ENCODE data around the gene STPG4. TPM values are rescaled to one million over a fixed set of nuclear protein-coding genes. Genes with fewer than 3 reads are reported as not detected.

STPG4 gene
- total RNA-seq, 1 donor from 2014 or later = under 0.01 TPM

GRCh38 chr2:47079515-47080412, 75.3 kb downstream of the STPG4 start:
- no peak for TF ChIP-seq CTCF (IDR thresholded peaks at IDR 0.05; ENCODE audit: insufficient read depth, low read length, severe bottlenecking)
- H3K36me3 ChIP-seq (ENCODE audit: control insufficient read depth, insufficient read depth, low read length) = no peaks in the 10 kb centered on the region
- H3K4me3 ChIP-seq (ENCODE audit: low read depth, low read length) = no peak overlapping the region
- FAIRE-seq (no peak), DNase-seq (ENCODE audit: low read depth) (no peak)
- H3K27me3 ChIP-seq (ENCODE audit: control insufficient read depth, insufficient read depth, low read length) = no peaks in the 10 kb centered on the region

- FAIRE-seq = no peak
Observed at GRCh38 chr2:47078541-47079482, 76.3 kb downstream of the STPG4 start.

GRCh38 chr2:47077442-47078117, 77.5 kb downstream of the STPG4 start:
- TF ChIP-seq CTCF (IDR thresholded peaks at IDR 0.05; ENCODE audit: insufficient read depth, low read length, severe bottlenecking) = no peak
- FAIRE-seq (no peak), DNase-seq (ENCODE audit: low read depth) (peak; percentile 29)
- no peaks in the 10 kb centered on the region for H3K27me3 ChIP-seq (ENCODE audit: control insufficient read depth, insufficient read depth, low read length)
- H3K4me3 ChIP-seq (ENCODE audit: low read depth, low read length) = no peak overlapping the region
- H3K36me3 ChIP-seq (ENCODE audit: control insufficient read depth, insufficient read depth, low read length) = no peaks in the 10 kb centered on the region

More at GRCh38 chr2:47078541-47079482, 76.3 kb downstream of the STPG4 start:
- H3K4me3 ChIP-seq (ENCODE audit: low read depth, low read length) = no peak overlapping the region
- DNase-seq (ENCODE audit: low read depth) = no peak
- no peaks in the 10 kb centered on the region for H3K36me3 ChIP-seq (ENCODE audit: control insufficient read depth, insufficient read depth, low read length)
- no peak for TF ChIP-seq CTCF (IDR thresholded peaks at IDR 0.05; ENCODE audit: insufficient read depth, low read length, severe bottlenecking)
- H3K27me3 ChIP-seq (ENCODE audit: control insufficient read depth, insufficient read depth, low read length) = no peaks in the 10 kb centered on the region

GRCh38 chr2:47076586-47077441, 78.3 kb downstream of the STPG4 start:
- no peaks in the 10 kb centered on the region for H3K27me3 ChIP-seq (ENCODE audit: control insufficient read depth, insufficient read depth, low read length)
- no peak overlapping the region for H3K4me3 ChIP-seq (ENCODE audit: low read depth, low read length)
- FAIRE-seq (no peak), DNase-seq (ENCODE audit: low read depth) (peak; percentile 93)
- peak; percentile 1 for TF ChIP-seq CTCF (IDR thresholded peaks at IDR 0.05; ENCODE audit: insufficient read depth, low read length, severe bottlenecking)
- H3K36me3 ChIP-seq (ENCODE audit: control insufficient read depth, insufficient read depth, low read length) = no peaks in the 10 kb centered on the region

GRCh38 chr2:47076126-47076506, 79.0 kb downstream of the STPG4 start:
- no peak for FAIRE-seq
- Histone ChIP-seq H3K36me3 (ENCODE audit: control insufficient read depth, insufficient read depth, low read length) (no peaks in the 10 kb centered on the region), H3K4me3 (ENCODE audit: low read depth, low read length) (no peak overlapping the region)

More at GRCh38 chr2:47076126-47076506, 79.0 kb downstream of the STPG4 start:
- H3K27me3 ChIP-seq (ENCODE audit: control insufficient read depth, insufficient read depth, low read length) = no peaks in the 10 kb centered on the region
- no peak for DNase-seq (ENCODE audit: low read depth)
- no peak for TF ChIP-seq CTCF (IDR thresholded peaks at IDR 0.05; ENCODE audit: insufficient read depth, low read length, severe bottlenecking)

Data from bronchial epithelial cell (primary cell).